Mononuclear cell (primary cell): ENCODE results near the gene FAM234B. TPM values are rescaled to one million over a fixed set of nuclear protein-coding genes. Genes with fewer than 3 reads are reported as not detected.

Experiments
- H3K27me3 ChIP-seq: 2 replicates; pipeline ENCODE4 v1.6.0; 2011; ENCODE audit warnings: low read length, control low read depth; ENCODE audit not compliant: insufficient read depth
- H3K4me1 ChIP-seq: 2 replicates; pipeline ENCODE4 v1.5.1; 2011; ENCODE audit warnings: mild to moderate bottlenecking, low read length, control low read depth; ENCODE audit not compliant: insufficient read depth
- H3K4me3 ChIP-seq: 2 replicates; pipeline ENCODE4 v1.5.1; 2011; ENCODE audit warnings: mild to moderate bottlenecking, low read length, moderate library complexity
- H3K9me3 ChIP-seq: 2 replicates; pipeline ENCODE4 v1.5.1; 2011; ENCODE audit warnings: low read depth, mild to moderate bottlenecking, control low read depth, low read length
- total RNA-seq: library from RNA; depleted of rRNA; stranded (reverse); fragments of >200 nt; gene quantifications from one replicate; pipeline ENCODE4 v1.2.3, GENCODE V29; 2012

FAM234B gene
- total RNA-seq, 1 donor: 3.9 TPM

DNA sequence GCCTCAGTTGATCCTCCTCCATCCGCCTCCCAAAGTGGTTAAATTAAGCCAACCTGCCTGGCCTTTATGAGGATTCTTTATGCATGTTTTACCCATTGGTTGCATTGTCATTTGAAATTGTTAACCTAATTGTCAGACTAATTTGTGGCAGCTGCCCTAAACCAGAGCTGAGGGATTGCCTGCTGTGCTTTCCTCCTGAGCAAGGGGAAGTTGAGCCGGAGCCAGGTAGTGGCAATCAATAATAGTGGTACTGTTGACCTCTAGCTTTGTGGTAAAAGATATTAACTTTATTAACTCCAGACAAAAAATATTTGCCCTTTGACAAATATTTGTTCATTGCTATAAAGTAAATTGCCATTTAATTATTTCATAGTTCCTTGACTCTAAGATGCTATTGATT lies 38.5 kb upstream of the FAM234B start:
- Histone ChIP-seq H3K4me1 (peaks cover 11% of the 10 kb centered on the region), H3K27me3 (no peaks in the 10 kb centered on the region), H3K4me3 (no peak overlapping the region), H3K9me3 (no peaks in the 10 kb centered on the region)

DNA sequence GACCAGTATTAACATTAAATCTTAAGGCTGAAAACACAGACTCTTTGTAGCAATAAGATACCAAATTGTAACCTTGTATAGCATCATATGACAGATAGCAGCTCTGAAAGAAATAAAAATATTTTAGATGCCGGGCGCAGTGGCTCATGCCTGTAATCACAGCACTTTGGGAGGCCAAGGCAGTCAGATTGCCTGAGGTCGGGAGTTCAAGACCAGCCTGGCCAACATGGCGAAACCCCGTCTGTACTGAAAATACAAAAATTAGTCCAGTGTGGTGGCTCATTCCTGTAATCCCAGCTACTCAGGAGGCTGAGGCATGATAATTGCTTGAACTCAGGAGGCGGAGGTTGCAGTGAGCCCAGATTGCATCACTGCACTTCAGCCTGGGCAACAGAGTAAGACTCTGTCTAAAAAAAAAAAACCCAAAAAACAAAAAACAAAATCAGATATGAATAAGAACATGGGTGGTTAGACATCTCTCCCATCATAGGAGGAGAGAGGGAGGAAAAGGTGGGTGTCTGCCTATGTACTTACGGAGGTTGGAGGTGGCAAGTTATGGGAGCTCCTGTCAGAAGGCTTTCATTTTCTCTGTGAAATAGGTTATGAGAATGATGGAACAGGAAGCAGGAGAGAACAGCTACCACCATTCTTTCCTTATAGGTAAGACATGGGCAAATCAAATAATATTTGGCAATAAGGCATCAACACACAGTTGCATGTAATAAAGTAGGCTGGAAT lies 36.5 kb upstream of the FAM234B start:
- Histone ChIP-seq H3K4me1 (no peaks in the 10 kb centered on the region), H3K27me3 (no peaks in the 10 kb centered on the region), H3K4me3 (no peak overlapping the region), H3K9me3 (no peaks in the 10 kb centered on the region)

DNA sequence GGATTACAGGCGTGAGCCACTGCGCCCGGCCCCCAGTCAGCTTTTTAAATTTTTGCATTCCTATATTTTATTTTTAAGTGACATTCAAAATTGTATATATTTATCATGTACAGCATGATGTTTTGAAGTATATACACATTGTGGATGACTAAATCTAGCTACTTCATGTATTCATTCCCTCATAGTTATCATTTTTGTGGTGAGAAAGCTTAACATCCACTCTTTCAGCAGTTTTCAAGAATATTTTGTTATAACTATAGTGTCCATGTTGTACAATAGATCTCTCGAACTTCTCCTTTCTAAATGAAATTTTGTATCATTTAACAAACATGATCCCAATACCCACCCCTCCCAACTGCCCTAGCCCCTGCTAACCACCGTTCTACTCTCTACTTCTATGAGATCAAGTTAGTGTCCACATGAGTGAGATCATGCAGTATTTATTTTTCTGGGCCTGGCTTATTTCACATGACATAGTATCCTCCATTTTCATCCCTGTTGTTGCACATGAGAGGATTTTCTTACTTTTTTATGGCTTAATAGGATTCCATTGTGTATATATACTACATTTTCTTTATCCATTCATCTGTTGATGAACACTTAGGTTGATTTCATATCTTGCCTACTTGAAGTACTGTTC lies 35.3 kb upstream of the FAM234B start:
- no peaks in the 10 kb centered on the region for H3K9me3 ChIP-seq
- no peaks in the 10 kb centered on the region for H3K27me3 ChIP-seq

DNA sequence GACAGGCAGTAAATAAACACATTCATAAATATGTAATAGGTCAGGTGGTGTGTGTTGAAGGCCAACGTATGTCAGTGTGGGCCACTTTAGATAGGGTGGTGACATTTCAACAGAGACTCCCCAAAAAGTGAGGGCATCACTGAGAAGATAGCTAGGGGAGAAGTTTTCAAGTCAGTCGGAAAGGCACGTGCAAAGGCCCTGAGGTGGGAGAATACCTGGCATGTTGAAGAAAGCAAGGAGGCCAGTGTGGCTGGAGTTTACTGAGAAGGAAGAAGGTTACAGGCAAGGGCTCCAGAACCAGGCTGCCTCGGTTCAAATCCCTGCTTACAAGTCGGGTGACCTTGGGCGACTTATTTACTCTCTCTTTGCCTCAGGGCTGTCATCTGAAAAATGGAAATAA lies 33.1 kb upstream of the FAM234B start:
- Histone ChIP-seq H3K4me1 (no peaks in the 10 kb centered on the region), H3K9me3 (no peaks in the 10 kb centered on the region)

More for the DNA sequence above, 35.3 kb upstream of the FAM234B start:
- Histone ChIP-seq H3K4me3 (no peak overlapping the region), H3K4me1 (no peaks in the 10 kb centered on the region)

DNA sequence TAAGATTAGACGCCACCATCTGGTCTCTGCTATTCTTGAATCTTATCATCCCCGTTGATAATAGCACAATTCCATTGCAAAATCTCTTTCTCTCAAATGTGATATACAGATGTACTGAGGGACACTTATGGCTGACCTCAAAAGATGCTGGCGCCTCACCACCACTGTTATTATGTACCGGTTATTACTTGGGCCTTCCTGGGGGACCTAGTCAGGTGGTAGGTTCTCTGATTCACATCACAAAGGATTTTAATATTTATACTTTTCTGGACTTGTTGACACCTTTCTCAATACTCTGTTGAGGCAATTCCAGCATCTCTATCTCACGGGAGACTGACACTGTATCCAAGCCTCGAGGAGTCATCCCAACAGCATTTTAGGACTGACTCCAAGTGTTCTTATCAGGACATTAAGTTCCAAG lies 21.3 kb upstream of the FAM234B start:
- no peaks in the 10 kb centered on the region for H3K4me1 ChIP-seq
- H3K9me3 ChIP-seq: no peaks in the 10 kb centered on the region
- H3K4me3 ChIP-seq: no peak overlapping the region
- peaks cover 4% of the 10 kb centered on the region for H3K27me3 ChIP-seq

More for the DNA sequence above, 33.1 kb upstream of the FAM234B start:
- peaks cover 5% of the 10 kb centered on the region for H3K27me3 ChIP-seq
- no peak overlapping the region for H3K4me3 ChIP-seq

DNA sequence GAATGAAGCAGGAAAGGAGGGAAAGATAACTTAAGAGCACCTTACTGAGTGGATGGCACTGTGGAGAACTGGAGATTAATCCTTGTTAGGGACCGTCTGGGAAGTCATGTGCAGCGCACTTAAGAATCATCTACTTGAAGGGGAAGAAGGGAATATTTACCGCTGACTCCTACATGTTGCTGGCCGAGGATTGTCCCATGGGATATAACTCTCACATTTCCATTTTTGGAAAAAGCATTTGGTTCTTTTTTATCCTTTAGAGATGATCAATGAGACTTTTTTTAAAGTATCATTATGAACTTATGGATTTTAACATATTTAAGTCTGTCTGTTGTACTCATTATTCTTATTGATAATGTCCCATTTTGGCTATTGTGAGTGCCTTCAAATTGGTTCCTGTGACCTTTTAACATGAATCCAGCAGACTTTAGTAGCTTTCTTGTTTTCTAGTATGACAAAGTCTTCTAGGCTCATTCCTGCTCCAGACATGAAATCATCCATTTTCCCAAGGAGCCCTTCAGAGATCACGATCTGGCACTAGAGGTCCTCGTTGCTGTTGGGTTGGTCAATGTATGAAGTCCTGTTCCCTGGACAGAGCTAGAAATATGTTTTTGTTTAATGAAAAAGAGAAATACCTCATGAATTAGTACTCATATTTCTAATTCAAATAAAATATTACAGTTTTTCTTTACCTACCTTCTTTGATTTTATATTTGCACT lies 20.2 kb upstream of the FAM234B start:
- H3K27me3 ChIP-seq: no peaks in the 10 kb centered on the region

DNA sequence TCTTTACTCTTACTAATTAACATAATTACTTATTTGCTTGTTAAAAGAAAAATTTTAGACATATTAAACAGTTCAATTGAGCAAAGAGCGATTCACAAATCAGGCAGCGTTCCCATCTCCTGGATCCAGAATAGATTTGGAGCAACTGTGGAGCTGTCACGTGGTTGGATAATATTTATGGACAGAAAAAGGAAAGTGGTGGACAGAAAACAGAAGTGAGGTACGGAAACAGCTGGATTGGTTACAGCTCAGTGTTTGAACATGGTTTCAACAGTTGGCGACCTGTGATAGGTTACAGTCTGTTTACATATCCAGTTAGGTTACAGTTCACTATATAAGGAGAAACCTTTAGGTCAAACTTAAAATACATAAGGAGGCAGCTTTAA lies 19.7 kb upstream of the FAM234B start:
- H3K9me3 ChIP-seq: no peaks in the 10 kb centered on the region
- H3K4me1 ChIP-seq: no peaks in the 10 kb centered on the region
- H3K27me3 ChIP-seq: no peaks in the 10 kb centered on the region
- H3K4me3 ChIP-seq: no peak overlapping the region

More for the DNA sequence above, 20.2 kb upstream of the FAM234B start:
- H3K4me3 ChIP-seq: no peak overlapping the region
- H3K4me1 ChIP-seq: no peaks in the 10 kb centered on the region
- no peaks in the 10 kb centered on the region for H3K9me3 ChIP-seq

DNA sequence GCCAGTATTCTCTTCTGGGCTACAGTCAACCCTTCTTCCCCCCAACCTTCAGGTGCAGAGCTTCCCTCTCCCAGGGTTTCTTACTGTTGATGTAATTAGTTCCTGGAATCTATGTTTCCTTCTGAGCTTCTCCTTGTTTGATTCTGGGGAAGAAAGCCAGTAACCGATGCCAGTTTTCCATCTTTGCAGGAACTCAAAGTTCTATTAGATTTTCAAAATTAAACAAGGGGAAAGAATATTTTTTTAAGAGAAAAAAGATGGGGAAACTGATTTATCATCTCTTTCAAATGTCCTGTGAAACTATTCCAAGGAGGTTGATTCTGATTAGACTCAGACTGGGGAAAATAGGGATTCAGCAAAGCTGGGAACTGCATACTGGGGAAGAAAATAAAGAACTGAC lies 17.9 kb upstream of the FAM234B start:
- no peak overlapping the region for H3K4me3 ChIP-seq
- H3K4me1 ChIP-seq: no peaks in the 10 kb centered on the region
- H3K9me3 ChIP-seq: no peaks in the 10 kb centered on the region
- peaks cover 3% of the 10 kb centered on the region for H3K27me3 ChIP-seq

DNA sequence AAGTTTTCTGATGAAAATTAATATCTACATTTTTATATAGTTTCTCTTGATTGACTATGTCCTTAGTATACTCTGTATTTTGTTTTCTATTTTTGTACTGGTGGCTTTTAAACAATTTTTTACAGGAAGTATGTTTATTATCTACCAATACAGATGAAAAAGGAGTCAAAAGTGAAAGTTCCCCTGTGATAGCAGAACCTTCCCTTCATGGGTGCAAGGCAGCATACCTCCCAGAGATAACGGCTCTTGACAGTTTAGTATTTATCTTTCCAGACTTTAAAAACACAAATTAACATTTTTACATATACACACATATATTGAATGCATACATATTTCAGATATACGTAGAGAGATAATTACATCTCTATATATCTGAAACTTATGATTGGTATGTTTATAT lies 17.1 kb upstream of the FAM234B start:
- H3K4me1 ChIP-seq: no peaks in the 10 kb centered on the region
- H3K4me3 ChIP-seq: no peak overlapping the region
- peaks cover 3% of the 10 kb centered on the region for H3K27me3 ChIP-seq
- no peaks in the 10 kb centered on the region for H3K9me3 ChIP-seq

DNA sequence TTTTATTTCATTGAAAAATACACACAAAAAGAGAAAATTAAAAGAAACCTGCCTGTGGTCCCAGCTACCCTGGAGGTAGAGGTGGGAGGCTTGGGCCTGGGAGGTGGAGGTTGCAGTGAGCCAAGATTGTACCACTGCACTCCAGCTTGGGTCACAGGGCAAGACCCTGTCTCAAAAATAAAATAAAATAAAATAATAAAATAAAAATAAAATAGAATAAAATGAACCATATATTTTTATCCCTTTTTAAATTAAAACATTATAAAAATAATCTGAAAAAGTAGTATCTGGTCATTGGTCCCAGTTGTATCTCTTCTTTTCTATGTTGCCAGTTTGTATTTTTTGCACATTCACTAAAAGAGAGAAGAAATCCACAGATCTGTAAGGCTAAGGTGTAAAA lies 16.7 kb upstream of the FAM234B start:
- Histone ChIP-seq H3K4me3 (no peak overlapping the region), H3K27me3 (peaks cover 3% of the 10 kb centered on the region), H3K4me1 (no peaks in the 10 kb centered on the region), H3K9me3 (no peaks in the 10 kb centered on the region)

DNA sequence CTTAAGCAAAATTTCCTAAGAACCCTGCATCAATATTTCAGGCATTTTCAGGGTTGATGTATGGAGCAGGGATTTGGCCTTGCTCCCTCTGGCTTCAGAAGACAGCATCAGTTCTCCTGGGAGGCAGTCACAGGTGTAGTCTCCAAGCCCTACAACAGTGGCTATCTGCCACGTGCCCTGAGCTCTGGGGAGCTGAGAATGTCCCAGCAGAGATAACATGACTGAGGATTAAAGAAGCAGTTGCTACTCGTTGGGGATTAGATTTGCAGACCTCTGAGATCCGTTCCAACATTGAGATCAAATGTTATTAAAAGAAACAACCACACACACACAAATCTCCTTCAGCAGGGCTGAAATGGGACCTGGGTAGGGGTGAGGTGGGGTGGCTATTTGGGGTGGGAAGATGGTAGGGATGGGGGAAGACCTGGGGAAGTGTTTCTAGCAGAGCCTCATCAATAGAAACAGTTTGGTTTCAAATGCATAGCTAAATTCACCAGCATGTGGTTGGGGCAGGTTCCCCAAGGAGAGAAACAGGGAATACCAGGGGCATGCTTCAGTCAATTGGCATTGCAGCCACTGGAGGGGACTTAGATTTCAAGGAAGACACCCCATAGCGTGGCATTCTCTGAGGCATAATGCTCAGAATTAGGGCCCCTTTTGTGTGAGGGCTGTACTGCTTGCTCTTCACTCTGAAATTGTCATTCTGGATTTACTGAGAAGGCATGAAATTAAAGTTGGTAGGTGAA lies 15.2 kb upstream of the FAM234B start:
- H3K27me3 ChIP-seq: peaks cover 3% of the 10 kb centered on the region
- H3K9me3 ChIP-seq: no peaks in the 10 kb centered on the region
- H3K4me3 ChIP-seq: no peak overlapping the region
- H3K4me1 ChIP-seq: no peaks in the 10 kb centered on the region

DNA sequence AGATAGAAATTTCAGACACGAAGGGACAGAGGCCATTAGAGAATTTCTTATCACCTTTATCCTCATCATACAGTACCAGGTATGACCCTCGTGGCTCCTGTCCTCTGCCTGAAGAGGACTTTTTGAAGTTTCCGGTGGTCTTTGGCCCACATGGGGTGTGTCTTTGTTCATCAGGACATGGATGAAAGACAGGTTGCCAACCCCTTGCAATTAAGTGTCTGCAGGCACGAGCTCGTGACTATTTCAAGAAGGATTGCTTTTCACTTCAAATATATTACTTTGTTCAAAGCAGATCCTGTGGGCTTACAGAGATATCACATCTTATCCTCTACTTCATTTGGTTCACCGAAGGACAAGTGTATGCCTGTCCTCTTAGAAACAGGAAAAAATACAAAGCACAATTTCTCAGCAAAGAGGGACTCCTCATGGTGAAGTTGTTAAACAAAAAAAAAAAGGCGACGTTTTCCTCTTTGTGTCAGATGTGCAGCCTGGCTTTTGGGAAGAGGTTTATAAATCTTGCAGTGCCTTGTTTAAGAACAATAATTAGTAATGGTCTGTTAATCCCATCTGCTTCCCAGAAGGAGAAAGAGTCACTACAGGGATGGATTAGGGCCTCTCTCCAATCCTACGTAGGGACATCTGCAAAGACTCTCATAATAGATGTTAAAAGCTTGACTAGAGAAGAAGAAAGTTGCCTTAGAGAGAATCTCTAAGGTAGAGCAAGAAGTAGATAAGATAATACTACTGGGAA lies 13.5 kb upstream of the FAM234B start:
- H3K9me3 ChIP-seq: no peaks in the 10 kb centered on the region
- H3K4me3 ChIP-seq: no peak overlapping the region
- H3K27me3 ChIP-seq: peaks cover 3% of the 10 kb centered on the region
- H3K4me1 ChIP-seq: no peaks in the 10 kb centered on the region

DNA sequence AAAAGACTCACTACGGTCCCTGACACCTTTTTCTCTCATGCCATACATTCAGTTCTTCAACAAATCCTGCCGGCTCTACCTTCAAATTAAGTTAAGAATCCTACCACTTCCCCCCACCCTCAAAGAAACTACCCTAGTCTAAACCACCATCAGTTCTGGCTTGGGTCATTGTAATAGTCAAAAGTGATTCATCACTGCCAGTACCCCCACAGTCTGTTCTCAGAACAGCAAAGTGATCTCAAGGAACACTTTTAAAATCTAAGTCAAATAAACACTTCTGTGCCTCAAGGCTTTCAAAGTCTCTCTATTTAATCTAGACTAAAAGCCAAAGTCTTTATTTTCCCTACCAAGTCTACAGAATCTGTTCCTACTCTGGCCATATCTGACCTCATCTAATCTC lies 12.0 kb upstream of the FAM234B start:
- H3K9me3 ChIP-seq: no peaks in the 10 kb centered on the region
- no peak overlapping the region for H3K4me3 ChIP-seq
- peaks cover 3% of the 10 kb centered on the region for H3K27me3 ChIP-seq
- H3K4me1 ChIP-seq: no peaks in the 10 kb centered on the region

DNA sequence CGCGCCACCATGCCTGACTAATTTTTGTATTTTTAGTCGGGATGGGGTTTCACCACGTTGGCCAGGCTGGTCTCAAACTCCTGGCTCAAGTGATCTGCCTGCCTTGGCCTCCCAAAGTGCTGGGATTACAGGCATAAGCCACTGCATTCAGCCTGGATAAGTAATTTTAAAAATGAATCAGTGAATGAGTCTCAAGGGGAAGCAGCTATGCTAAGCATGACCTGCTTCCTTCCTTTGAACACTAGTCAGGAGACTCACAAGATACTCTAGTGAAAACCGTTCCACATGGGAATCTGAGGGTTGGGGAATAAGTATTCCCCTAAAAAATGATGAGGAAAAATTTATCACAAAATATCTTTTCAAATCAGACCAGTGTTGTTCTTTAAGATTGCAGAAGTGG lies 10.7 kb upstream of the FAM234B start:
- H3K9me3 ChIP-seq: no peaks in the 10 kb centered on the region
- no peaks in the 10 kb centered on the region for H3K4me1 ChIP-seq
- H3K27me3 ChIP-seq: peaks cover 3% of the 10 kb centered on the region
- H3K4me3 ChIP-seq: no peak overlapping the region
